A549 (cell line): ENCODE results near the gene LDLRAD4. TPM values are rescaled to one million over a fixed set of nuclear protein-coding genes. Genes with fewer than 3 reads are reported as not detected.

ENCODE experiments used
- ATAC-seq, 2 experiments: fragments of 200-7000 bp in 1 of 2; fragments of >200 bp in 1 of 2; cut with Nextera tagmentation in 1 of 2; cut with Tn5 transposase in 1 of 2; 3 replicates each; pipeline versions ENCODE4 v1.8.0 to v1.9.1; 2018 to 2020; ENCODE audit warnings: mild to moderate bottlenecking in 1 of 2, moderate library complexity in 1 of 2
- CTCF ChIA-PET: fragments of 300-600 bp; sonication (Branson Sonifier 250); formaldehyde crosslinking; extraction: SDS; loops from one replicate; lab custom pipeline; 2021; ENCODE audit warnings: antibody characterized with exemption, inconsistent platforms; lab: Yijun Ruan, JAX
- POLR2A ChIA-PET: fragments of 350-600 bp; formaldehyde crosslinking; extraction: SDS; loops from one replicate; lab custom pipeline; 2021; ENCODE audit warnings: antibody characterized with exemption, inconsistent platforms; lab: Yijun Ruan, JAX
- DNase-seq, 2 experiments: peaks; one replicate each; pipeline versions ENCODE4 v3.0.0 to v3.0.0-alpha.2; 2011 to 2016; ENCODE audit warnings: low read depth in 1 of 2, low spot score in 1 of 2
- FAIRE-seq: peaks from 2 replicates; lab custom pipeline; 2011; peaks lifted over from hg19 to GRCh38; lab: Jason Lieb, UNC
- H3K27ac ChIP-seq, 2 experiments: fragments of >200 bp; sonication (Bioruptor Twin); formaldehyde crosslinking; 3 replicates each; pipeline ENCODE4 v1.5.1; 2016 to 2017
- H3K4me1 ChIP-seq: fragments of >200 bp; sonication (Bioruptor Twin); formaldehyde crosslinking; 3 replicates; pipeline ENCODE4 v1.6.1; 2016
- H3K4me2 ChIP-seq: fragments of >200 bp; sonication (Bioruptor Twin); formaldehyde crosslinking; 3 replicates; pipeline ENCODE4 v1.6.1; 2016
- H3K4me3 ChIP-seq: fragments of >200 bp; sonication (Bioruptor Twin); formaldehyde crosslinking; 3 replicates; pipeline ENCODE4 v1.5.1; 2016
- H3K9me3 ChIP-seq: fragments of >200 bp; sonication (Bioruptor Twin); formaldehyde crosslinking; 3 replicates; pipeline ENCODE4 v1.6.1; 2016
- ATOH8 ChIP-seq: fragments of 250-450 bp; sonication (Bioruptor Pico); IDR thresholded peaks from 2 replicates; pipeline ENCODE4 v1.5.0; 2020; ENCODE audit warnings: low read depth, mild to moderate bottlenecking, moderate library complexity
- BCL3 ChIP-seq: fragments of >200 bp; sonication (Bioruptor Twin); formaldehyde crosslinking; IDR thresholded peaks from 3 replicates; pipeline ENCODE4 v1.6.1; 2016
- BHLHE40 ChIP-seq: IDR thresholded peaks from 2 replicates; pipeline ENCODE4 v1.6.1; 2012; ENCODE audit warnings: low read depth, low read length, inconsistent platforms
- CBX8 ChIP-seq: fragments of 200-600 bp; sonication (generic); IDR thresholded peaks from 2 replicates; pipeline ENCODE4 v1.6.1; 2016
- CHD2 ChIP-seq: fragments of 150-350 bp; IDR thresholded peaks from 2 replicates; pipeline ENCODE4 v1.6.1; 2014; ENCODE audit warnings: low read length; ENCODE audit not compliant: partially characterized antibody
- EHF ChIP-seq: fragments of 250-450 bp; sonication (Bioruptor Pico); IDR thresholded peaks from 2 replicates; pipeline ENCODE4 v1.5.0; 2020; ENCODE audit warnings: mild to moderate bottlenecking
- EP300 ChIP-seq, 2 experiments: fragments of >200 bp; sonication (Bioruptor Twin); formaldehyde crosslinking; IDR thresholded peaks; 2 replicates in 1 of 2; 3 replicates in 1 of 2; pipeline ENCODE4 v1.6.1; 2016 to 2017
- HDAC2 ChIP-seq: fragments of 200-600 bp; sonication (generic); IDR thresholded peaks from 2 replicates; pipeline ENCODE4 v1.6.1; 2016
- HMGXB4 ChIP-seq: fragments of 250-450 bp; sonication (Bioruptor Pico); IDR thresholded peaks from 2 replicates; pipeline ENCODE4 v1.5.0; 2021; ENCODE audit warnings: mild to moderate bottlenecking, moderate library complexity, borderline replicate concordance
- HOXA7 ChIP-seq: fragments of 250-450 bp; sonication (Bioruptor Pico); IDR thresholded peaks from 2 replicates; pipeline ENCODE4 v1.5.0; 2020; ENCODE audit warnings: mild to moderate bottlenecking, moderate library complexity
- KDM5A ChIP-seq: fragments of 200-600 bp; sonication (generic); IDR thresholded peaks from 2 replicates; pipeline ENCODE4 v1.6.1; 2016; ENCODE audit warnings: antibody characterized with exemption, mild to moderate bottlenecking
- MAX ChIP-seq: IDR thresholded peaks from 2 replicates; pipeline ENCODE4 v1.6.1; 2012
- MAZ ChIP-seq: fragments of 150-350 bp; IDR thresholded peaks from 2 replicates; pipeline ENCODE4 v1.6.1; 2014; ENCODE audit warnings: antibody characterized with exemption, low read depth, low read length, borderline replicate concordance
- NFE2L2 ChIP-seq: fragments of 150-350 bp; conservative IDR thresholded peaks from 2 replicates; pipeline ENCODE4 v1.6.1; 2014; ENCODE audit warnings: low read length
- NR3C1 ChIP-seq: fragments of >200 bp; sonication (Bioruptor Twin); formaldehyde crosslinking; IDR thresholded peaks from 3 replicates; pipeline ENCODE4 v1.6.1; 2017
- POLR2AphosphoS2 ChIP-seq: conservative IDR thresholded peaks from 2 replicates; pipeline ENCODE4 v1.6.1; 2012; ENCODE audit warnings: low read length, improper control_type of control experiment, inconsistent platforms
- RNF2 ChIP-seq: fragments of 200-600 bp; sonication (generic); IDR thresholded peaks from 2 replicates; pipeline ENCODE4 v1.6.1; 2016; ENCODE audit warnings: low read depth, mild to moderate bottlenecking, antibody characterized with exemption, moderate library complexity, borderline replicate concordance
- ZC3H11A ChIP-seq: fragments of 450-650 bp; IDR thresholded peaks from 2 replicates; pipeline ENCODE4 v1.6.1; 2014; ENCODE audit warnings: antibody characterized with exemption, mild to moderate bottlenecking
- ZFP36 ChIP-seq: fragments of 450-650 bp; IDR thresholded peaks from 2 replicates; pipeline ENCODE4 v1.6.1; 2014; ENCODE audit warnings: borderline replicate concordance; ENCODE audit not compliant: partially characterized antibody
- whole genome bisulfite sequencing: methylation state at CpG from one replicate; pipeline ENCODE4 v1.1.6; 2017; ENCODE audit errors: missing lambda C conversion rate; 5-methylcytosine and 5-hydroxymethylcytosine counted together
- polyA plus RNA-seq, 4 experiments: library from polyadenylated mRNA; depleted of rRNA in 3 of 4; stranded (reverse); fragments of >200 nt; fragmentation: RNase III in 1 of 4; extraction: RNeasy Plus Mini Kit Qiagen cat#74134 plus additional on column Dnase treatment in 1 of 4; gene quantifications; 2 replicates in 3 of 4; 3 replicates in 1 of 4; pipeline ENCODE4 v1.2.3, GENCODE V29; 2011 to 2017

Gene LDLRAD4
- polyA plus RNA-seq, 2 of the 4 experiments (the other 2 are of a cell fraction): 5.2 to 7.6 TPM

- H3K4me3 ChIP-seq: no peak overlapping the region
These were observed 234.5 kb downstream of the LDLRAD4 start for GRCh38 chr18:13452871-13453680.

GRCh38 chr18:13453714-13454113, 235.2 kb downstream of the LDLRAD4 start:
- Histone ChIP-seq H3K4me3 (no peak overlapping the region), H3K4me1 (peaks cover 22% of the 10 kb centered on the region), H3K4me2 (no peak overlapping the region), H3K9me3 (no peaks in the 10 kb centered on the region), H3K27ac (peak overlapping the region in 1 of 2 experiments; percentile 28; a peak in 2 of 6 replicates)
- CTCF ChIA-PET: no interaction called here
- no peak for DNase-seq
- POLR2A ChIA-PET: no interaction called here
- FAIRE-seq: no peak
- WGBS: 90% methylated on average over 18 of the region's 18 CpGs
- ATAC-seq: no peak
- TF ChIP-seq MAX: no peak
- no peak for TF ChIP-seq BHLHE40
- no peak for TF ChIP-seq BCL3
- no peak for TF ChIP-seq ZFP36
- TF ChIP-seq RNF2: no peak
- no peak for TF ChIP-seq EP300 (IDR thresholded peaks at IDR 0.05)
- no peak for TF ChIP-seq HDAC2
- TF ChIP-seq HMGXB4 (CRISPR knock-in tag): no peak
- TF ChIP-seq CHD2: no peak
- TF ChIP-seq ATOH8 (CRISPR knock-in tag): no peak
- no peak for TF ChIP-seq EHF (CRISPR knock-in tag)
- TF ChIP-seq, all 56 proteins: peak for 0

More at GRCh38 chr18:13452871-13453680, 234.5 kb downstream of the LDLRAD4 start:
- DNase-seq: no peak
- FAIRE-seq: no peak
- Histone ChIP-seq H3K4me1 (peaks cover 27% of the 10 kb centered on the region), H3K9me3 (no peaks in the 10 kb centered on the region)
- TF ChIP-seq NR3C1 (no peak), MAZ (no peak), NFE2L2 (no peak), ZC3H11A (no peak), POLR2AphosphoS2 (no peak), HOXA7 (CRISPR knock-in tag) (no peak), KDM5A (no peak), CBX8 (no peak)
- TF ChIP-seq, all 56 proteins: peak for 0
- ChIA-PET CTCF (interaction anchor here (0.6 kb wide), 1 partner anchor 454 kb away, joined by 3 read pairs; no protein-coding TSS in a partner anchor), POLR2A (no interaction called here)
- H3K27ac ChIP-seq: peak overlapping the region in 1 of 2 experiments; percentile 81; a peak in 3 of 6 replicates
- peak overlapping the region; percentile 63 for H3K4me2 ChIP-seq
- ATAC-seq: no peak
- 64% methylated on average over 21 of the region's 21 CpGs for WGBS
